Renal pelvis (tissue), 12 donors: ENCODE data around the gene TCIRG1. TPM values are rescaled to one million over a fixed set of nuclear protein-coding genes. Genes with fewer than 3 reads are reported as not detected.
"Not testable (repeated sequence)": the region's sequence is repeated elsewhere in the genome, so short reads cannot be mapped to it uniquely, and the experiment has no call there.

Source experiments
- DNase-seq: peaks from one replicate; pipeline ENCODE4 v3.0.0-alpha.2; 2013
- long read RNA-seq, 16 experiments: transcript quantifications; one replicate each; lab custom pipeline, GENCODE V29; 2026
- polyA plus RNA-seq, 3 donors: library from polyadenylated mRNA; unstranded; fragments of 120-200 nt; gene quantifications; one replicate each; pipeline ENCODE4 v1.2.1, GENCODE V29; 2013; ENCODE audit not compliant: insufficient read length in 3 of 3

The TCIRG1 gene
- 10 to 100 TPM; 23.7 to 33.8 (median 26.6) TPM for polyA plus RNA-seq
- long read RNA-seq, donor 1: 0 reads
- long read RNA-seq, donor 2, partial matches to known transcripts: 0 of 2 reads
- long read RNA-seq, donor 2, other reads (novel, unspliced or antisense): 0 of 2 reads
- long read RNA-seq, donor 3, partial matches to known transcripts: 0 of 1 reads
- long read RNA-seq, donor 3, other reads (novel, unspliced or antisense): 0 of 1 reads
- long read RNA-seq, donor 4: 0 reads
- long read RNA-seq, donor 5: 0 reads
- long read RNA-seq, donor 6: 0 reads
- long read RNA-seq, donor 7: 0 reads
- long read RNA-seq, donor 8, partial matches to known transcripts: 0 of 1 reads
- long read RNA-seq, donor 8, other reads (novel, unspliced or antisense): 0 of 1 reads
- long read RNA-seq, donor 9, partial matches to known transcripts: 0 of 3 reads
- long read RNA-seq, donor 9, other reads (novel, unspliced or antisense): 0 of 3 reads
- long read RNA-seq, donor 10, partial matches to known transcripts: 0 of 1 reads
- long read RNA-seq, donor 10, other reads (novel, unspliced or antisense): 0 of 1 reads
- long read RNA-seq, donor 11, partial matches to known transcripts: 0 of 2 reads
- long read RNA-seq, donor 11, other reads (novel, unspliced or antisense): 0 of 2 reads
- long read RNA-seq, donor 12, partial matches to known transcripts: 0 of 1 reads
- long read RNA-seq, donor 12, other reads (novel, unspliced or antisense): 0 of 1 reads
- long read RNA-seq, donor 13: 0 reads
- long read RNA-seq, donor 14: 0 reads
- long read RNA-seq, donor 15, partial matches to known transcripts: 18 of 21 reads
- long read RNA-seq, donor 15, other reads (novel, unspliced or antisense): 0 of 21 reads
- long read RNA-seq, donor 16, partial matches to known transcripts: 0 of 2 reads
- long read RNA-seq, donor 16, other reads (novel, unspliced or antisense): 0 of 2 reads

GRCh38 chr11:68038718-68039525, at the start of gene TCIRG1:
TCIRG1 (plus strand) TSS chr11:68039025; CDS start chr11:68041272, 2,247 bp downstream.
- DNase-seq: peak; percentile 54

- not testable (repeated sequence) for DNase-seq
Observed at GRCh38 chr11:67990546-67991346, 48.1 kb upstream of the TCIRG1 start.

- not testable (repeated sequence) for DNase-seq
Observed at GRCh38 chr11:67991347-67992121, 47.3 kb upstream of the TCIRG1 start.

GRCh38 chr11:67993821-67994220, 45.0 kb upstream of the TCIRG1 start:
- not testable (repeated sequence) for DNase-seq

- DNase-seq: not testable (repeated sequence)
Observed at GRCh38 chr11:67994387-67994786, 44.4 kb upstream of the TCIRG1 start.

GRCh38 chr11:67995129-67995528, 43.7 kb upstream of the TCIRG1 start:
- not testable (repeated sequence) for DNase-seq

- not testable (repeated sequence) for DNase-seq
Observed at GRCh38 chr11:67995579-67995978, 43.2 kb upstream of the TCIRG1 start.

GRCh38 chr11:67996051-67996450, 42.8 kb upstream of the TCIRG1 start:
- DNase-seq: no peak

GRCh38 chr11:67996622-67997474, 42.0 kb upstream of the TCIRG1 start:
- no peak for DNase-seq

- no peak for DNase-seq
Observed at GRCh38 chr11:67997475-67997921, 41.3 kb upstream of the TCIRG1 start.

GRCh38 chr11:67998150-67999045, 40.4 kb upstream of the TCIRG1 start:
- no peak for DNase-seq

GRCh38 chr11:67999201-67999629, 39.6 kb upstream of the TCIRG1 start:
- DNase-seq: no peak

- no peak for DNase-seq
Observed at GRCh38 chr11:67999704-68000103, 39.1 kb upstream of the TCIRG1 start.

- no peak for DNase-seq
Observed at GRCh38 chr11:68002575-68002937, 36.3 kb upstream of the TCIRG1 start.

GRCh38 chr11:68002938-68003845, 35.6 kb upstream of the TCIRG1 start:
- DNase-seq: no peak

- peak; percentile 75 for DNase-seq
Observed at GRCh38 chr11:68003846-68004550, 34.8 kb upstream of the TCIRG1 start, which contains the start of gene UNC93B1. UNC93B1 (minus strand) TSS chr11:68004097; CDS start chr11:68004043, 54 bp downstream.
